ENCODE data around the gene GNAT2. TPM values are rescaled to one million over a fixed set of nuclear protein-coding genes. Genes with fewer than 3 reads are reported as not detected.

GNAT2 gene
- total RNA-seq (2021), result 0.20 TPM in 1 of 2 replicates, not detected in the other
- long read RNA-seq, partial matches to known transcripts, result 0 of 7 reads
- long read RNA-seq, other reads (novel, unspliced or antisense), result 7 of 7 reads

DNA sequence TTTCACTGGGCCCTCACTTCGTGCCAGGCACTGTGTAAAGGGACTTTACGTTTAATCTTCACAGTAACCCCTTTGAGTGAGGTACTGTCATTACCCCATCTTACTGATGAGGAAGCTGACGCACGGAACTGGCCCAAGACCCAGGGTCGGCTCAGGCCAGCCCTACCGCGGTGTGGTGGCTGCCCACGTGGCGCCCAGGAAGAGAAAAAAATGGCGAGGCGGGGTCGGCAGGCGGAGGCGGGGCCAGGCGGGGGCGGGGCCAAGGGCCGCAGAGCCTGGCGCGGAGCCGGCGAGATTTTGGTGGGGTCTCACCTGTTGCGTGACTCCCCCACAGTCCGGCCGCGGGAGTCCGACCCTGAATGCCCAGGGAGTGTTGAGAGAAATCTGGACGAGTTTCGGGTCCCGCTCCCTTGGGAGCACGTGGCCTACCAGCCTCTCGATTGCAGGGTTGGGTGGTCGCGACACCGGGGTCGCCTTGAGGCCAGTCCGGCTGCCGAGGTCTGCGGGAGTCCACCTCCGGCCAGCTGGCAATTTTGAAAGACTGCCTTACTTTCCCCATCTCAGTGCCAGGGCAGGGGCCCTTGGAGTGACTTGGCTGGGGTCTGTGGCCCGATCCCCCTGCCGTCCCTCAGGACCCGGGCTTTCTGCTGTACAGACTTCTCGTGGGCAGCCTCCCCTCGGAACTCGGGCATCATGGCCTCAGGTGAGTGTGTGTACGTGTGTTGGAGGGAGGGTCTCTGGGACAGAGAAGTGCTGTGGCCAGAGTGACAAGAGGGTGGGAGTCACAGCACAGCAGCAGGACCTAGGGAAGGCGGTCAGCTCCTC, at the start of gene GNAT2, which contains the start of gene AMPD2:
GNAT2 (minus strand) TSS at position 41 of the 825 bp plus-strand sequence. CDS start 6,746 bp downstream, outside the sequence.
AMPD2 (plus strand) TSS at position 262 of the 825 bp plus-strand sequence. CDS start 1,339 bp downstream, outside the sequence.
- Histone ChIP-seq H3K27me3 (ENCODE audit: insufficient read depth, low read length) (no peaks in the 10 kb centered on the region), H4K5ac (ENCODE audit: insufficient read length, low read depth, low read length) (no peak within 1 kb of the TSS), H3K27ac (ENCODE audit: insufficient read length, low read depth, low read length) (no peak within 1 kb of the TSS), H3T11ph (ENCODE audit: low read length) (no peak within 1 kb of the TSS), H3K23ac (ENCODE audit: insufficient read length, low read depth, low read length) (no peak within 1 kb of the TSS), H3K23me2 (ENCODE audit: insufficient read length, low read depth, low read length, poor library complexity, severe bottlenecking) (peaks cover 12% of the 10 kb centered on the region), H3K79me1 (ENCODE audit: insufficient read depth, low read depth, low read length, poor library complexity, severe bottlenecking) (no peaks in the 10 kb centered on the region), H3K14ac (ENCODE audit: insufficient read depth, low read length) (peak within 1 kb of the TSS; percentile 84), H3K79me2 (ENCODE audit: insufficient read depth, low read length) (peaks cover 6% of the 10 kb centered on the region; the same call in 1 of the 2 replicates), H3K9me3 (ENCODE audit: control insufficient read depth, low read depth, low read length) (no peaks in the 10 kb centered on the region), H2AFZ (ENCODE audit: low read length) (peak within 1 kb of the TSS; percentile 10), H2AK5ac (ENCODE audit: insufficient read length, low read length) (no peak within 1 kb of the TSS), H2BK20ac (ENCODE audit: low read depth, low read length, poor library complexity, severe bottlenecking) (no peak within 1 kb of the TSS), H4K8ac (replicated peaks; ENCODE audit: insufficient read length, low read depth, low read length) (no peak within 1 kb of the TSS), H4K20me1 (ENCODE audit: control insufficient read depth, insufficient read depth, insufficient read length) (peaks cover 2% of the 10 kb centered on the region), H4K91ac (ENCODE audit: insufficient read length, low read depth, low read length) (no peak within 1 kb of the TSS), H2BK5ac (ENCODE audit: insufficient read length, low read length) (no peak within 1 kb of the TSS), H3K4me1 (ENCODE audit: insufficient read depth, low read length) (no peaks in the 10 kb centered on the region; the same call in 1 of the 2 replicates), H3K56ac (ENCODE audit: insufficient read length, low read depth, low read length) (no peak within 1 kb of the TSS), H2BK15ac (ENCODE audit: low read depth, low read length) (no peak within 1 kb of the TSS), H2BK120ac (ENCODE audit: low read depth, low read length, poor library complexity, severe bottlenecking) (no peak within 1 kb of the TSS), H3K4ac (ENCODE audit: low read depth, low read length) (no peak within 1 kb of the TSS; the same call in 1 of the 2 replicates), H2BK12ac (ENCODE audit: insufficient read length, low read depth, low read length) (no peak within 1 kb of the TSS), H3K9ac (ENCODE audit: extremely low read depth, insufficient read length, low read length) (peak within 1 kb of the TSS; percentile 71), H3K18ac (ENCODE audit: insufficient read length, low read depth, low read length) (peak within 1 kb of the TSS; percentile 45), H3K4me2 (ENCODE audit: insufficient read depth, insufficient read length, low read length) (peak within 1 kb of the TSS; percentile 97)
- TF ChIP-seq CTCF (conservative IDR thresholded peaks at IDR 0.05), result no peak
- Mint-ChIP-seq H3K9me3 (no peaks in the 10 kb centered on the region), H3K27ac (peak within 1 kb of the TSS; percentile 67 to 96 (median 95)), H3K4me1 (peaks cover 37 to 49% of the 10 kb centered on the region in 2 experiments), H3K4me3 (peak within 1 kb of the TSS; percentile 93 to 94), H3K36me3 (ENCODE audit: insufficient read depth in 1 of 3, low read depth in 3 of 3) (no peaks in the 10 kb centered on the region; a peak in 1 of 7 replicates), H3K27me3 (ENCODE audit: low read depth) (no peaks in the 10 kb centered on the region; the same call in 1 of the 2 replicates)
- DNase-seq, result peak; percentile 80
- no CpG with 5 or more reads among the region's 47 CpGs for WGBS (ENCODE audit: extremely low coverage, insufficient read length, low lambda C conversion rate)
